HG03139 (cell line): ENCODE data around the gene ADNP.

Source experiments
- ATAC-seq: cut with Tn5 transposase; IDR thresholded peaks from one replicate; pipeline ENCODE4 v1.9.1; 2021; ENCODE audit not compliant: unreplicated experiment

The ADNP gene

DNA sequence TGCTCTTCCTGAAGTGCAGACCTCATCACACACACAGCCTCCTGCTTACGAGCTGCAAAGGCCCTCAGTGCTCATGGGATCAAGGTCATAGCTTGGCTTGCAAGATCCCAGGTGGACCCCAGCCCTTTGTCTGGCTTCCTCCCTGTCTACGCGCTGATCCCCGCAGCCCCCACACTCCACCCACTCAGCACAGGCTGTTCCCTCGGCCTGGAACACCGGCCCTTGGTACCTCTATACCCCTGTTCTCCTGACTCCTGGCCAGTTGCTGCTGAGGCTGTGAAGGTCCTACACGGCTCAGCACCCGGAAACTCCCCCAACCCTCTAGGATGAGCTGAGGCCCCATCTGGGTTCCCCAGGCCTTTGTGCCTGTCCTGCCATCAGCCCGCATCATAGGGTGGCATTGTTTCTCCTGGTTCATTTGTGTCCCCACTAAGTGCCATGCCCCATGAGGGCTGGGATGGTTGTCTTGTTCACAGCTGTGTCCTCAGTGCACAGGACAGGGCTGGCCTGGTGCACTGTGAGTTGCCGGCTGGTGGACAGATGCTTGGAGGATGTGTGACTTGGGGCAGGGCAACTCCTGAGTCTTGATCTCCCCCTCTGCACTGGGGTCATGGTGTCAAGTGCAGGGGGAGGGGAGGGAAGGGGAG, 57.0 kb downstream of the ADNP start:
- no peak for ATAC-seq

DNA sequence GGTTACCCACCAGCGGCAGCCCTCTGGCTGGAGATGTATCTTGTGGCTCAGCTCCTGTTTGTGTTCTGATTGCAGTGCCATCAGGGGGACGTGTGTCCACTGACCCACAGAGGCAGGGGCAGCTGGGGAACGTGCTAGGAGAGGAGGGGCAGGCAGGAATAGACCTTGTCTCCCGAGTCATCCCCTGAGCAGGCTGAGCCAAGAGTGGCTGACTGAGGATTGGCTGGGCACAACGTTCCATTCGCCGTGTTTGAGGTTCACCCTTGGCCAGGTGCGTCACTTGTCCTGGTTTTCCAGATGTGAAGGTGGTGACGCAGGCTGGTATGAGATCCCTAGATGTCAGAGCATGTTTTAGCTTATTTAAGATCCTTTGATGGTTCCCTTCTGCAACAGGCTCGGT, 57.7 kb downstream of the ADNP start:
- ATAC-seq = no peak

DNA sequence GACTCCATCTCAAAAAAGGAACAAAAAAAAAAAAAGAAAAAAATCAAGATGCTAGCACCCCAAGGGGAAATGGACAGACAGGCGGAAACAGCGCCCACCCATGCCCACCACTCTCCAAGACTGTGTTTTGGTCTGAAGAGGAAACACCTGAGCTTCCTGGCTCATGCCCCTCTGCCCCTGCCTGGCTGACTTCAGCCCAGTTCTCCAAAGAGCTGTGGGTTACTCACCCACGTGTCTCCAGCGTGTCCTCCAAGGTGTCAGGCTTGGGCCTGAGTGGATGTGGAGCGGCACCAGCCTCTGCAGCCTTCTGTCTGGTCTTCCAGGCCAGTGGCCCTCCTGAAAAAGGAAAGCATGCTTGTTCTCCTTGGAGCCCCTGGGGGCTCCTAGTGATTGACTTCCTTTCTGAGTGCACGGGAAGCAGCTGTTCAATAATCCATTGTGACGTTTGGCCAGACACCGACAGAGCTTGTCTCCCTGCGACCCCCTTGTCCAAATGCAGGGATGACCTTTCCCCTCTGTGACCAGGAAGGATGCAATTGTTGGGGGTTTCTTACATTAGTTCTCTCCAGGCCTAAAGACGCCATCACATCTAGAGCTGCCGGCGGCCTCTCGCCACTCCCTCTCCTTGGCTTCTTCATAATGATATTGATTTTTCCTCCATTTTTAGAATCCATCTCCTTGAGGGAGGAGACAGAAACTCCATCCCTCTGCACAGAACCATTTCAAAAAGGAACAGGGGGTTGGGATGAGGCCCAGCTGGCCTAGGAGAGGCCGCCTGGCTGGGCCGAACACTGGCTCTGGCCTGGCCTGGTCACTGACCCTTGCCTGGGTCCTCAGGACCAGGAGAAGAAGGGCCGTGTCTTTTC, 58.4 kb downstream of the ADNP start:
- ATAC-seq = no peak

DNA sequence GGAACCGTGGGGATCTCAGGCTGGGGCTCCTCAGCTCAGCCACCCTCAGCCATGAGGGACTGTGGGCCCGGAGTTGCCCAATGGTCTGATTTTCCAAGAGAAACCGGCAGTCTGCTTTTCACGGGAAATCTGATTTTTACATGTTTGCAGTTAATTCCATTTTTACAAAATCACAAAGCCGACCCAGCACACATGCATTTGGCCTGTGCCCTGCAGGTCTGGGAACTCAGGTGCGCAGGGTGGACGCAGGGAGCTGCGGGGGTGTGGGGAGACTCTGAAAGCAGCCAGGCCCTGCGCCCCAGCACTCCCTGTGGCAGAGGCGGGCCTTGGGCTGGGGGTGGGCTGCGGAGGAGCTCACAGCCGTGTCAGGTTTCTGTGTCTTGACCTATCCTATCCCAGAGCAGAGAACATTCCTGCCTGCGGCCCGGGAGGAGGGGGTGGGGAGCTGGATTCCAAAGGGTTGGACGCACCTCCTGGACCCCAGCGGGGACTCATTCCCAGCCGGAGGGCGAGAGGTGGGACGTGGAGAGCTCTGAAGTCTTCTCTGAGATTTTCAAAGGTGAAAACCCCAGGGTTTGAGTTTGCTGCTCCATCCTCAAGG, 60.6 kb downstream of the ADNP start:
- no peak for ATAC-seq

DNA sequence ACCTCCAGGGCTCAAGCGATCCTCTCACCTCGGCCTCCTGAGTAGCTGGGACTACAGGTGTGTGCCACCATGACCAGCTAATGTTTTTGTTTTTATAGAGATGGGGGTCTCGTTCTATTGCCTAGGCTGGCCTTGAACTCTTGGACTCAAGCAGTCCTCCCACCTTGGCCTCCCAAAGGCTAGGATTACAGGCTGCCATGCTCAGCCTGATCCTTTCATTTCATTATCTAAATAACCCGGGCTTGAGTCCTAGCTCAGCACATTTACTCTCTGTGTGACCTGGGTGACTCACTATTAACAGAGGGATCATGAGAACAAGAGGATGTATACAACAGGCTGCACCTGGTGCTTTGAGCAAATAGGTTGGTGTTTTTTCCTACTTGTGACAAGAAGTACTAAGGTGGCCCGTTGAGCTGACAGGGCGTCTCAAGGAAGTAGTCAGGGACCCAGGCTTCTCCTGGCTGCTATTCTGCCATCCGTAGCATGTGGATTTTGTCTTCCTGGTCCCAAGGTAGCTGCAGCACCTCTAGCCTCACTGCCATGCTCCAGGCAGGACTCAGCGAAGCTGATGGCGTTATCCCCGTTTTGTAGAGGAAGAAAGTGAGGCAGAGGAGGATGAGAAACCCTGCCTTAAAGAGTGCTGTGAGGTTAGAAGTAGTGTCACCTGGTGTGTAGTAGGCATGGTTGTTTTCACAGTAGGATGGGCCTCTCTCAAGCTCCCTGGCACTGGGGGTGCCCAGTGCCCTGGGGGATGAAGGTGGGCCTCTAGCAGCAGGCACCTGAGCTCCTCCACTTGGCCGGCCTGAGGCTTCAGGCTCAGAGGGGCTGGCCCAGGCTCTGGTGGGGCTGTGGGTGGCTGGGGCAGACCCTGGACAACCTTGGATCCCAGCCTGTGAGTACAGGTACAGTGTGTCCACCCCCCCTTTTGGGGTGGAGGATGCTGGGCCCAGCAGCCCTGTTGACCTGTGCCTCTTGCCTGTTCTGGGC, 62.4 kb downstream of the ADNP start:
- ATAC-seq = no peak

DNA sequence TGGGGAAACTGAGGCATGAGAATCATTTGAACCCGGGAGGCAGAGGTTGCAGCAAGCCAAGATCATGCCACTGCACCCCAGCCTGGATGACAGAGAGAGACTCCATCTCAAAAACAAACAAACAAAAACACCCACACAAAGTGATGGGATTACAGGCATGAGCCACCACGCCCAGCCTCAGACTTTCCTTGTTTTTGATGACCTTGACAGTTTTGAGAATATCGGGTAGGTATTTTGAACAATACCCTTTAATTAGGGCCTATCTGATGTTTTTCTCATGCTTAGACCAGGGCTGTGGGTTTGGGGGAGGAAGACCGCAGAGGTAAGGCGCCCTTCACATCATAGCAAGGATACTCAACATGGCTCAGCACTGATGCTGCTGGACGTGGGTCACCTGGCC, 63.4 kb downstream of the ADNP start:
- no peak for ATAC-seq

DNA sequence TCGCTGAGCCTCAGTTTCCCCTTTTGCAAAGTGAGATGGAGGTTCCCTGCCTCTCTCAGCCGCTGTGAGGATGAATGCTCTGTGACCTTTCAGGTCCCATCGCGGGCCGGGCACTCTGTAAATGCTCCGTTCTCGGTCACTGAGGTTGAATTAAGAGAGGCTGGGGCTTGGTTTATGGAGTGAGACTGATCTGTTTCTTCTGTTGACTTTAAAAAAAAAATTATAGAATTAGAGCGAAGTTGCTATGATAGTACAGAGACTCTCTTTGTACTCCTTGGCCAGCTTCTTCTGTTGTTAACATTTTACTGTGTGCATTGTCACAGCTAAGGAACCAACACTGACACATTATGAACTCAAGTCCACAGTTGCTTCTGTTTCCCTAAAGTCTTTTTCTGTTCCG, 64.4 kb downstream of the ADNP start:
- no peak for ATAC-seq

DNA sequence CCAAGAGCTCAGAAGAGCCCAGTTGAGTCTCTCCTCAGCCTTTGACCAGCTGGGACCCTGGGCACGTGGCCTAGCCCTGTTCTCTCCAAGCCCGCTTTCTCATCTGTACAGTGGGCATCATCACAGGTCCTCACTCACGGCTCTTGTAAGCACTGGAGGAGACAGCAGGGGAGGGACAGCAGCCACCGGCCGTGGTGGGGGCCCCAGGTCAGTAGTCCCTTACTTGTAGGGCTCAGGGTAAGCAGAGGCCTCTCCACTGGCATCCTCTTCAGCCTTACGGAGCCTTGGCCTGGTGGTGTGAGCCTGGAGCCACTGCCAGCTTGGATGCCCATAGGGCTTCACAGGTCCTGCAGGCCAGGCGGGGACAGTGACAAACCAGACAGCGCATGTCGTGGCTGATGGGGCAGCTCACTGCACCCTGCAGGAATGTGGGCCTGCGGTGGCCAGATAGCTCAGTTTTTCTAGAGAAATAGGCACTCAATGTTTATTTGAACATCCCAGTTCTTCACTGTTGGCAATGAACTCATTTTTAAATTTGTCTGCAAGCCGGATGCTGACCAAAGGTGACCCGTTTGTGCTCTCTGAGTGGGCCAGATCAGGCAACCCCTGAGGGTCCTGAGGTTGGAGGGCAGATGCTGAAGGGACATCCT, 65.1 kb downstream of the ADNP start:
- no peak for ATAC-seq

DNA sequence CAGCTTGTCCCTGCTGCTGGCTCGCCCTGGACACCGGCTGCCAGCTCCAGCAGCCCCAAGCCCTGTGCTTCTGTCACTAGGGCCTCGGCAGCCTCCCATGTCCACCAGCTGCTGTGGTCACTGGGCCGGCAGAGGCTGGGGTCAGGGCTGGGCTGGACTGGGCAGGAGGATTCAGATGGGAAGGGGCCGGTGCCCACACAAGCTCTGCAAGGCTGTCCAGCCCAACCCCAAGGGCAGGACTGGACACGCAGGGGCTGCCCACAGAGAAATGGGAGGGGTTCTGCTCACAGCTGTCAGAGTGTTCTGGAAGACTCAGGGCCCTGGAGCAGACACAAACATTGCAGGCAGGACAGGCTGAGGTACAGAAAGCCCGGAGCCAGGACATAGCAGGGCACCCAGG, 65.6 kb downstream of the ADNP start:
- no peak for ATAC-seq

DNA sequence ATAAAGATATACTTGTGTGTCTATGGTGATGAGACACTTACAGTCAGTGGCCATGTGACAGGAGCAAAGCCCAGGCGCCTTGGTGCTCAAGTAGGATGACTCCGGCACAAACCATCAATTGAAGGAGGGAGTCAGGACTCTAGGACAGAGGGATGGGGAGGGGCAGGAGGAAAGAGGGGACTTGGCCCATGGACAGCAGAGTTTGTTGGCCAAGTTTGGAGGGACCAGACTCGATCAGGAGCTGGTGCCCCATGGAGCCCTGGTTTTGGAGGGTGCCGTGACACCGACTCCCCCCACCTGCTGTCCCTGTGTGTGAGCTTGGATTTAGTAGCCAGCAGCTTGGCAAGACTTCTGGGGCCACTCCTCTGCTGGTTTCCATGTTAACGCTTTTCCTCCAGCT, 66.1 kb downstream of the ADNP start:
- no peak for ATAC-seq

DNA sequence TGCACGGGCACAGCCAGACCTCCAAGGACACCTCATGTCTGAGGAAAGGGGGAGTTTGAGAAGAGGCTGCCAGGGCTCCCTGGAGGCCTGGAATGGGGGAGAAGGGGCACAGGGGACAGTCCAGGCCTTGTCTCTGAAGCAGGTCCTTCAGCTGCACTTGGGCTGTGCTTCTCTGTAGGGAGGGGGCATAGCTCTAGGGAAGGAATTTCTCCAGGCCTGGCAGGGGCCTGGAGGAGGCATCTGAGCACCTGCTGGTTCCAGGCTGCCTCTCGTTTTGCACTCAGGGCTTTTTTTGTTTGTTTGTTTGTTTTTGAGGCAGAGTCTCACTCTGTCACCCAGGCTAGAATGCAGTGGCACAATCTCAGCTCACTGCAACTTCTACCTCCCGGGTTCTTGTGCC, 68.7 kb downstream of the ADNP start:
- ATAC-seq = no peak

DNA sequence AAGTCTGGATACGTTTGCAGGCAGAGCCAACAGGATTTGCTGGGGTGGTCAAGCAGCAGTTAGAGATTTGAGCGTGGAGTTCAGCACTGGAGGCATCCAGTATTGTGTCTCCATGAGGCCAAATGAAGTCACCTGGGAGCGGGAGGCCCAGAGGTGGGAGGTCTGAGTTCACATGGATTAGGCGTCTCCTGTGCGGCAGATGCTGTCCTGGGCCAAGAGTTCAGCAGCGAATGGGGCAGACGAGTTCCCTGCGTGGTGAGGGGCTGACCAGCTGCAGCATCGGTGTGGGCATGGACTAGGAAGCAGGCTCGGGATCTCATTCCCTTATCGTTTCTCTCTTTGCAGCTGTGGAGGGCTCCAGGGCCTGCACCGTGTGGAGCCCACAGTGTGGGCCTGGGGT, 70.2 kb downstream of the ADNP start:
- ATAC-seq = no peak

DNA sequence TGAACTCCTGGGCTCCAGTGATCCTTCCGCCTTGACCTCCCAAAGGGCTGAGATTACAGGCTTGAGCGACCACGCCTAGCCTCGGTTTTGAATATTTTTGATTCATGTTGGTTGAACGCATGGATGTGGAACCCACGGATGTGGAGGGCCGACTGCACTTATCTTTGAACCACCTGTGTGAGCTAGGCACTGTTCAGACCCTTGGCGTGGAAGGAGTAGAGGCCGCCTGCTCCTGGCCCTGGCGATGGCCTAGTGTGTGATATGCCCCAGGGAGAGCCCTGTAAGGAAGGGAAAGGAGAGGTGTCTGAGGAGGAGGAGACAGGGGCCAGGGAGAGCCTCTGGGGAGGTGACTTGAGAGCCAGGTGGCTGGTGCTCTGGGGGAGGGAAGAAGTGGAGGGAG, 72.1 kb downstream of the ADNP start:
- no peak for ATAC-seq

DNA sequence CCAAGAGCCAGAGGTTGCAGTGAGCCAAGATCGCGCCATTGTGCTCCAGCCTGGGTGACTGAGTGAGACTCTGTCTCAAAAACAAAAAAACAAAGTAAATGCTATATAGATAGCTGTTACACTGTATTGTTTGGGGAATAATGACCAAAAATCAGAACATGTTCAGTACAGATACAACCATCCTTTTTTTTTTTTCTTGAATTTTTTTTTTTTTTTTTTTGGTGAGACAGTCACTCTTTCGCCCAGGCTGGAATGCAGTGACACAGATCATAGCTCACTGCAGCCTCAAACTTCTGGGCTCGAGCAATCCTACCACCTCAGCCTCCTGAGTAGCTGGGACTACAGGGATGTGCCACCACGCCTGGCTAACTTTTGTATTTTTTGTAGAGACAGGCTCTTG, 72.7 kb downstream of the ADNP start:
- no peak for ATAC-seq

DNA sequence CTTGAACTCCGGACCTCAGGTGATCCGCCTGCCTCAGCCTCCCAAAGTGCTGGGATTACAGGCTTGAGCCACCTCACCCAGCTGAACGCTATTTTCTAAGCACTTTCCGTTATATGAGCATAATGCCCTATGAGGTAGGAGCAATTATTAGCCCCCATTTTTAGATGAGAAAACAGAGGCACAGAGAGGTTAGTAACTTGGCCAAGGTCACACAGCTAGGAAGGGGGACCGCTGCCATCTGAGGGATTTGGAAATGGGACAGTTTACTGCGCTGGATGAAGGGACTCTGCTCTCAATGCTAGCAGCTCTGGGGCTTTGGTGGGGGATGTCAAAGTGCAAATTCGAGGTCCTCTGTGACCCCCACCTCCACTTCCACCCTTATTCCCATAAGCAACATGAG, 73.9 kb downstream of the ADNP start:
- no peak for ATAC-seq

DNA sequence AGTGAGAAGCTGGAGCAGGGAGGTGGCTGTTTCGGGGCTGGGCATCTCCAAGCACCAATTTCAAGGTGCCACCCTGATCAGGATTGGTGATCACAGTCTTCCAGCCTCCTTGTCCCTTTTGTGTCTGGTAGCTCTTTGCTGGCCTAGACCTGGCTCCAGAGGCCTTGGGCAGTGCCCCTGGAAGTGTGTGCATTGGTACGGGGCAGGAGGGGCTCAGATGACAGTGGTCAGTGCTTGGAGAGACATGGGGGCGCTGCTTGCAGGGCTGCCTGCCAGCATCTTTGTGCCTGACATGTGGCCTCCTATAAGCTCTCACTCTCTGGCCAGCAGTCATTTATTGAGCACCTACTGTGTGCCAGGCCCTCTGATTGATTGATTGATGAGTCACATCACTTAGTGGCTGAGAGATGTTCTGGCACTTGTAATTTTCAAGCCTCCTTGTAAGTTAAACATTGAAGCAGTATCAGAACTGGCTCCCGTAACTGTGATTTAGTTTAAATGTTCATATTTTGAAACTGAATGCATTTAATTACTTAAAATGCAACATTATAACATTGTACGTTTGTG, 74.7 kb downstream of the ADNP start:
- no peak for ATAC-seq

DNA sequence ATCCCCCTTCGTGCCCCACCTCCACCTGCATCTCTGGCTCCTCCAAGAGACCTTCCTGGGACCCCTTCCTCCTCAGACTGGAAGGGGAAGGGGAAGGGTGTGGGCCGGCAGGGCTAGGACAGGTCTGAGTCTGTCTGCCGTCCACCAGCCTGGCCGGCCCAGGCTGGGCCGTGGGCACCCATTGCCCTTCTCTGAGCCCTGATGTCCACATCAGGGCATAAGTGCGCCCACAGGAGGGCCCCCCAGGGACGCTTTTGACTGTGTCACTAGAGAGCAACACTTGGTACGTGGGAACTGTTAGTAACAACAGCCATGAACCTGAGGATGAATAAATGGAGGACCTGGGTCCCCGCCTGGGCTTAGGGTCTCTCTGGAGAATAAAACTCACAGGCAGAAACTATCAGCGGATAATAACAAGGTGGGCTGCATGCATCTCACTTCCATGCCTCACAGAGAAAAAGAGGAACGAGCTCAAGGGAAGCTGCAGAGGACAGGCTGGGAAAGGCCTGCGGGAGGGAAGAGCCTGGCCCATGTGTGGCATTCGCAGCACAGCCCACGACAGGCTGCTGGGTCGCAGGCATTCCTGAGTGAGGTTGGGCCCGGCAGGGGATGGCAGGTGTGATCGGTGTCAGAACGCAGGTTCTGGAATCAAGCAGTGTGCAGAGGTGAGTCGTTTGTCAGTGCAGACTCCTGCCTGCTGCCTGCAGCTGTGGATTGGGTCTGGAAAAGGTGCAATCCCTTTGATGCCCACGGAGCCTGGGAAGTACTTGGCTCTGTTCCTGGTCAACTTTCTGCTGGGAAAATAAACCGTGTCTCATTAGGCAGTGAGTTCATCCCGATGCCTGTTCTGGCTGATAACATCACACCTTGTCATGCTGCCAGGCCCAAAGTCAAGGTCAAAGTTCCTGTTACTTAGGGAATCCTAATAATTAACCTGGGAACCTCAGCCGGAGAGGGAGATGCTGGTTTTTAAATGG, 75.5 kb downstream of the ADNP start:
- no peak for ATAC-seq

DNA sequence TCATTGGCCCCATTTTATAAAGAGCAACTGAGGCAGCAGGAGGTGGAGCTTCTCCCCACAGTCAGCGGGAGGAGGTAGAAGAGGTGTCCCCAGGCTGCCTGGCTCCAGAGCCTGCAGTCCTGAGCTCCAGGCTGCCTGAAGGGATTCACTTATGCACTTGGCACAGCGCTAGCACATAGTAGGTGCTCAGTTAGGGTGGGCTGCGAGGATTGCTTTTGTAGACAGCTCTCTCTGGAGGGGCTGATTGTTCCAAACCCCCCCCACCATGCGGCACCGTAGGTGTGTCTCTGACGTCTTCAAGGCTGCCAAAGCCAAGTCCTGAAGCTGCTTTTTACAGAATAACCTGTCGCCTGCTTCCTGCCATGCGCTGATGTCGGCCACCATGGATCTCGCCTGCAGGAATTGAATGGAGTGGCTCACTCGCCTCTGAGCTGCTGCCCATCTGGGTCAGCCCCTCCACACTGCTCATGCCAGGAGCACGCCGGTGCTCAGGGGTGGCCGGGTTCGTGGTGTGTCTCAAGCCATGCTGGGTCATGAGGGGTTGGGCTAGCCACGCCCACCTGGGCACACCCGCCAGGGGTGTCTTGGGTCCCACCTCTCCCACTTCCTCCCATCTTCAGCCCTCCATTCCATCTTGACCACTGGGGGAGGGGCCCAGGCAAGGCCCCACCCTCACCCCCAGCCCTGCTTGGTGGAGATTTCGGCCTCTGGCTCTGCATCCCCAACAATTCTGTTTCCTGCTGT, 76.6 kb downstream of the ADNP start:
- no peak for ATAC-seq
